GM12874 (cell line): ENCODE results near the gene SARS2.

ENCODE experiments used
- CTCF ChIP-seq: IDR thresholded peaks from 2 replicates; pipeline ENCODE4 v1.5.1; 2011; ENCODE audit warnings: low read depth, mild to moderate bottlenecking, control low read depth, low read length, moderate library complexity; ENCODE audit not compliant: insufficient read depth

SARS2 gene

GRCh38 chr19:38870612-38871011 is 60.0 kb downstream of the SARS2 start:
- TF ChIP-seq CTCF: no peak

- peak; percentile 97 for TF ChIP-seq CTCF
Measured at GRCh38 chr19:38869836-38870607, 60.5 kb downstream of the SARS2 start.

GRCh38 chr19:38869160-38869835 is 61.3 kb downstream of the SARS2 start:
- TF ChIP-seq CTCF: no peak

- TF ChIP-seq CTCF: no peak
Measured at GRCh38 chr19:38868551-38868950, 62.0 kb downstream of the SARS2 start.

- no peak for TF ChIP-seq CTCF
Measured at GRCh38 chr19:38867171-38867780, 63.3 kb downstream of the SARS2 start.
